Measurements from ENCODE around the gene GULP1.
A peak's percentile ranks its signal among the peaks of the same experiment; 100 is the strongest.

Gene GULP1

DNA sequence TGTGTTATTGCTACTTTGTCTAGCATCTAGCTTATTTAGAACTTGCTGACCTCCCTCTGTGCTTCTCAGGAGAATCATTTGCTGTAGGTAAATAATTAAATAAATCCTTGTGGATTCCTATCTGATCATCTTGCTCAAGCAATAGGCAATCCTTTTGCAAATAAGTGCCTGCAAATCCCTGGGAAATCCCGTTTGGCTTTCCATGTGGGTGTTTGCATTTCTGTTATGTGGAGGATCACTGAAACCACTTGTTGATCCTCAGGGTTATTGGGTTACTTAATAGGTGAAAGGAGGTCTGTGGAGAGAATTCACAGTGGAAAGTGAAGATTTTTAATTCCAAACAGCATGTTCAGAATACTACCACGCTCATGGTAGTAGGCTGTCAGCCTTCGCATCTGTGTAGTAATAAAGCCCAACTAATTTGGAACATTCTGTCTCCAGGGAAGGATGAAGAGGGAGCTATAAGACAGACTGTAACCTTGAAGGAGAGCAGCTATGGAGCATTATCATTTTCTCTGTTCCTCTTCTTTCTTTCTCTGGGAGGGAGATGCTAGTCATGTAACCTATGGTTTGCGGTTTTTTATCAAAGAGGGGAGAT is 72.5 kb downstream of the GULP1 start:
- Histone ChIP-seq H3K9me3 (no peaks in the 10 kb centered on the region), H3K4me1 (peaks cover 0 to 9% (median 3%) of the 10 kb centered on the region in 4 donors), H3K27ac (no peak overlapping the region), H3K27me3 (no peaks in the 10 kb centered on the region), H3K36me3 (no peaks in the 10 kb centered on the region), H3K4me3 (no peak overlapping the region)
- intact Hi-C loops (cut with DNase I; ENCODE audit: low total_unique reads), result no loop called here
- no peak for DNase-seq
- TF ChIP-seq CTCF (IDR thresholded peaks at IDR 0.05), result no peak

DNA sequence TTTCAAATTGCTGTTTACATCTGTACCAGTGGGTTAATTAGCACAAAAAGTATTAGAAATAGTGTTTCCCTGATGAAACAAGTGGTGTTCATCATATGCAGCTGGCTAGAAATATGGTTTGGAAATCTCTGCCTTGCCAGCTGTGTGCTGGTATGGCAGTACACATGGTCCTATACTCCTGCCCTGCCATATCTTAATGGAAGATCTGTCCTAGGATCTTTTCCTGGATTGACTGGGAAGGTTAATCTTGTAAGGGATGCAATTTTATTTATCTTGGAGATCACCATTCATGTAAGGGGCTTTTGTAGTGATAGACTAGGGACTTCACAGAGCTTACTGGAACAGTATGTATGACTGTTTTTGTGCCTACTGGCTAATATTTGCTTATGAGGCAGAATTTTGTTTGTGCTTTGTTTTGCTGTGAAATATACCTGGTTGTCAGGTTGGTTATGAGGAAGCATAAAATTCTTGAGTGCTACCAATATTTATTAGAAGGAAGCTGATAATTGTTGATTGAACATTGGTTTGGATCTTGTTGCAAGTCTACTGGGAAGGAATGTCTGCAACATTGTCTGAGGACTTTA is 73.5 kb downstream of the GULP1 start:
- no peak overlapping the region for H3K27ac ChIP-seq
- no peaks in the 10 kb centered on the region for H3K36me3 ChIP-seq
- intact Hi-C loops (cut with DNase I; ENCODE audit: low total_unique reads), result no loop called here
- H3K4me3 ChIP-seq, result no peak overlapping the region
- no peaks in the 10 kb centered on the region for H3K27me3 ChIP-seq
- H3K9me3 ChIP-seq, result no peaks in the 10 kb centered on the region
- no peak for DNase-seq
- no peak for TF ChIP-seq CTCF (IDR thresholded peaks at IDR 0.05)
- peaks cover 0 to 6% (median 0%) of the 10 kb centered on the region in 4 donors for H3K4me1 ChIP-seq

- no peak overlapping the region for H3K27ac ChIP-seq
- no peak overlapping the region for H3K4me3 ChIP-seq
- H3K9me3 ChIP-seq, result no peaks in the 10 kb centered on the region
- no peaks in the 10 kb centered on the region for H3K36me3 ChIP-seq
- DNase-seq, result no peak
- TF ChIP-seq CTCF (IDR thresholded peaks at IDR 0.05), result no peak
- no peaks in the 10 kb centered on the region for H3K27me3 ChIP-seq
- H3K4me1 ChIP-seq, result peaks cover 0 to 6% (median 0%) of the 10 kb centered on the region in 4 donors
- intact Hi-C loops (cut with DNase I; ENCODE audit: low total_unique reads), result no loop called here
Measured at GRCh38 chr2:188367164-188367563, 75.5 kb downstream of the GULP1 start.

GRCh38 chr2:188369365-188369764 is 77.7 kb downstream of the GULP1 start:
- Histone ChIP-seq H3K27me3 (no peaks in the 10 kb centered on the region), H3K9me3 (no peaks in the 10 kb centered on the region), H3K36me3 (no peaks in the 10 kb centered on the region), H3K27ac (no peak overlapping the region), H3K4me1 (peaks cover 0 to 6% (median 0%) of the 10 kb centered on the region in 4 donors), H3K4me3 (no peak overlapping the region)
- TF ChIP-seq CTCF (IDR thresholded peaks at IDR 0.05), result peak; percentile 34 to 48
- DNase-seq, result no peak
- intact Hi-C loops (cut with DNase I; ENCODE audit: low total_unique reads), result no loop called here

GRCh38 chr2:188378371-188378950 is 86.8 kb downstream of the GULP1 start:
- no peak overlapping the region for H3K27ac ChIP-seq
- no peak for TF ChIP-seq CTCF (IDR thresholded peaks at IDR 0.05)
- intact Hi-C loops (cut with DNase I; ENCODE audit: low total_unique reads), result no loop called here
- no peaks in the 10 kb centered on the region for H3K27me3 ChIP-seq
- H3K36me3 ChIP-seq, result no peaks in the 10 kb centered on the region
- no peaks in the 10 kb centered on the region for H3K9me3 ChIP-seq
- H3K4me1 ChIP-seq, result peaks cover 0 to 28% (median 4%) of the 10 kb centered on the region in 4 donors
- no peak for DNase-seq
- no peak overlapping the region for H3K4me3 ChIP-seq

All from tibial artery (tissue), 4 donors.